HG03045 (cell line): Measurements from ENCODE around the gene APRT.

ENCODE experiments used
- ATAC-seq: cut with Tn5 transposase; IDR thresholded peaks from one replicate; pipeline ENCODE4 v1.9.1; 2021; ENCODE audit warnings: mild to moderate bottlenecking, moderate library complexity; ENCODE audit not compliant: unreplicated experiment

The APRT gene

DNA sequence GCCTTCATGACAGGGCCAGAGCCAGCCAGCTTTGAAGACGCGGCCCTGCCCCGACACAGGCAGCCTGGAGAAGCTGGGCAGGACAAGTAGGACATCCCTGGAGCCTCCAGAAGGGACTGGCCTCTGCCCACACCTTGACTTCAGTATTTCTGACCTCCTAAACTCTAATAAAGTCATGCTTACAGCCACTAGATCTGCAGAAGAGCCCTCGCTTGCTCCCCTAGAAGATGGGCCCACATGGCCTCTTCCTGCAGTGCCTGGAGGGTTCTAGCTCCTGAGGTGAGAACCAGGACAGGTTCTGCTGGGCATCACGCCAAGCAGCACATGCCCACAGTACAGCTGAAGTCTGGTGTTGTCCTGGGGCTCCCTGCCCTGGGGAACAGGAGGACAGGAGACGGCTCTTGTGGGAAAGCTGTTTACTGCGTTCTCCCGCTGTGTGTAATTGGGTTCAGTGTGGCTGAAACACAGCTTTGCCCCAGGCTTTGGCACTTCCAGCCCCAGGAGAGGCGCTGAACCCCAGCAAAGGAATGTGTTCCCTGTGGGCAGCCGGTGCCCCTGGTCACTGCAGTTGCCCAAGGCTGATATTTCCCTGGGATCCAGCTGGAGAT is 2.6 kb downstream of the APRT start:
- no peak for ATAC-seq

GRCh38 chr16:88807626-88808453 is 3.9 kb downstream of the APRT start:
- no peak for ATAC-seq

GRCh38 chr16:88807142-88807625 is 4.5 kb downstream of the APRT start:
- no peak for ATAC-seq

- no peak for ATAC-seq
Measured at GRCh38 chr16:88806491-88807111, 5.1 kb downstream of the APRT start.

DNA sequence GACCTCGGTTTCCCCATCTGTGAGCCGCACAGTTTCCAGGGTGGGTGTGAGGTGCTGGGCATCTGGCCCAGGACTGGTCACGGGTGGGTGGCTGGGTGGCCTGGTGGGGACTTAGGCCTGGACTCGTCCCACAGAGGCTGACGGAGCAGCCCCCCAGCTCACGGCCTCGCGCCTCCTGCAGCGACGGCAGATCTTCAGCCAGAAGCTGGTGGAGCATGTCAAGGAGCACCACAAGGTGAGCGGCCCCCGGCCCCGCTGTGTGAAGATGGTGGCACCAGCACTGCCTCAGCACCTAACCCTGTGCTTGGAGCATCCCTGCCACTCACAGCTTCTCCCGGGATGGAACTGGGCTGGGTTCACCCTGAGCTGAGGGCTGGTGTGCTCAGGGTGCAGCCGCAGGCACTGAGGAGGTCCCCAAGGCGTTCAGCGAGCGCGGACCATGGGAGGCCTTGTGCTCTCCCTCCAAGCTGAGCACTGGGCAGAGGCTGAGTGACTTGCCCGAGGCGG is 5.8 kb downstream of the APRT start:
- no peak for ATAC-seq

GRCh38 chr16:88805340-88805715 is 6.4 kb downstream of the APRT start:
- no peak for ATAC-seq

- ATAC-seq, result no peak
Measured at GRCh38 chr16:88804552-88805339, 7.0 kb downstream of the APRT start.

GRCh38 chr16:88804173-88804551 is 7.6 kb downstream of the APRT start:
- ATAC-seq, result no peak

- ATAC-seq, result peak; percentile 51
Measured at GRCh38 chr16:88803264-88803987, 8.3 kb downstream of the APRT start, which contains the start of gene CDT1. Gene CDT1, plus strand, starts transcription at chr16:88803789. Its CDS starts 43 bp downstream, at chr16:88803832.

GRCh38 chr16:88800277-88800592 is 11.5 kb downstream of the APRT start:
- no peak for ATAC-seq

DNA sequence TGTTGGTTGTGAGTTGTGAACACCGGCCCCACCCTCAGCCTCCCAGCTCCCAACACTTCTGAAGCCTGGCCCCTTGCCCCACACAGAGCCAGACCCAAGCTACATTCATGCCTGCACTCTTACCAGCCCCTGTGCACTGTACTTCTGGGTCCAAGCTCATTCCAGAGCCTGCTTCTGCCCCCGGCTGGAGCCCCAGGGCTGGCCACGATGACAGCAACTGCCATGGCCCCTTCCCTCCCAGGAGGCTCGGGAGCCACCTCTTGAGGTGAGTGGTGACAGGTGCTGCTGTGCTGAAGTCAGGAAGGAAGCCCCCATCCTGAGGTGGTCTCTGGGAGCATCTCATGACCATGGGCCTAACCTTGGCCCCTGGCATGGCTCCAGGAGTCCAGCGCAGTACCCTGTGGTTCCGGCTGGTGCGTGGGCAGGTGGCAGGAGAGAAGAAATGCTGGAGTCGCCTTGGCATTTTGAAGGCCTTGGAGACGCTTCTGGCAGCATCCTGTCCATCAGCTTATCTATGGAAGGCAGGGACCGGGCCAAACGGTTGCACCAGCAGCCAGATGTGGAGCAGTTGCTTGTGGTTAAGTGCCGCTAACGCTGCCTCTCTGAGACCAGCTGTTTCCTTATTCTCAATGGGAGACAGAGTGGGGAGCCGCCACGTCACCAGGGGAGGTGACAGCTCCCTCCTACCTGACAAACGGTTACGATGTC is 12.0 kb downstream of the APRT start:
- ATAC-seq, result no peak

- ATAC-seq, result no peak
Measured at GRCh38 chr16:88798772-88799455, 12.8 kb downstream of the APRT start.

DNA sequence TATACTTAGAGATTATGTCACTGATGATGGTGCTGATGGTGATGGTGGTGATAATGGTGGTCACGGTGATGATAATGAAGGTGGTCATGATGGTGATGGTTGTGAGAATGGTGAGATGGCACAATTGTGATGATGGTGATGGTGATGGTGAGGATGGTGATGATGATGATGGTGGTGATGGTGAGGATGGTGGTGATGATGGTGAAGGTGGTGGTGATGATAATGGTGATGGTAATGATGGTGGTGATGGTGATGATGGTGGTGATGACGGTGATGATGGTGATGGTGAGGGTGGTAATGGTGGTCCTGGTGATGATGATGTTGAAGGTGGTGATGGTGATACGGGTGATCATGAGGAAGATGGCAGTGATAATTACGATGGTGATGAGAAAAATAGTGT is 13.7 kb downstream of the APRT start:
- ATAC-seq, result no peak

GRCh38 chr16:88796278-88796677 is 15.4 kb downstream of the APRT start:
- no peak for ATAC-seq

GRCh38 chr16:88793251-88793954 is 18.3 kb downstream of the APRT start:
- no peak for ATAC-seq

DNA sequence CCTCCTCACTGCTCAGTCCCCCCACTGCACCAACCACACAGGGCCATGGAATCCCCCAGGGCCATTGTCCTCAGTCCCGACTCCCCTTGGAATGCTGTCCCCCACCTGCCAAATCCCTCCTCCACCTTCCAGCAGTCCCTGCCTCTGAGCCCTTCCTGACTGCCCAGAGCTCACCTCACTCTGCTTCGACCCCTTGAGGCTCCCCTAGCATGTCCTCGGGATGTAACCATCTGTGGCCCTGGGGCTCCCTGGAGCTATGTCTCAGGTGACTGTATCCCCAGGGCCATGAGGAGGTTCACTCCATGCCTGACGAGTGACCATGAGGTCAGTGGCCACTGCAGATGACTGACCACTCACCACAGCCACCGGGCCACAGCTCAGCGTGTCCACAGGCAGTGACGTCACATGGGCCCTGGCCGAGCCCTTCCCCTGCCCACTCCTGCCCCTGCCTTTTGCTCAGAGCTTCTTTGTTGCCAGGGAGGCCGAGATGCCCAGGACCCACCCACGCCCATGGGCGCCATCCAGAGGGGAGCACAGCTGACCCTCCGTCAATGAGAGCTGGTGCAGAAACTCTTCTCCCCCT is 19.0 kb downstream of the APRT start:
- ATAC-seq, result no peak

DNA sequence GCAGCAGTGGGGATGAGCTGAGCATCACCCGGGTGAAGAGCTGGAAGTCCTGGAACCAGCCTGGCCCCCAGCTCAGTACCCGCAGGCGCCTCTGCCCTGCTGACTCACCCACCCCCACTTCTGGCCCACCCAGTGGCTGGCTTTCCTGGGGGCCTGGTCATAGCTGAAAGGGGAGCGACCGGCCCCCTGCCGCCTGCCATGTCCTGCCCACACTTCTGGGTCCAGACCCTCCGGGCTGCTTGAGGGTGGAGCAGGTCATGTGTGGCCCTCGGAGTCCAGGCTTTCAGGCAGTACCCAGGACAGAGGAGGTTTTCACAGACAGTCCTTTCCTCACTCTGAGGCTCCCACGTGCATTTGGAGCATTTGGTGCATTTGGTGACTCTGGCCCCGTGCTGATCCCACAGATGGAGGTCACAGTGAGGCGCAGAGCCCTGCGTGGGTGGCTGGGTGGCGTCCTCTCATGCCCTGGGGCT is 19.6 kb downstream of the APRT start:
- ATAC-seq, result no peak
